Vagina (tissue), 2 donors: ENCODE data around the gene BTD.

Source experiments
- POLR2AphosphoS5 ChIP-seq, 2 donors: sonication (generic); formaldehyde crosslinking; IDR thresholded peaks; one replicate each; pipeline ENCODE4 v1.9.0; 2017; ENCODE audit warnings: antibody characterized with exemption in 2 of 2, mild to moderate bottlenecking in 2 of 2, low read depth in 1 of 2; ENCODE audit not compliant: insufficient read depth in 1 of 2
- TF ChIP-seq, protein P1 (sequence below), 3 experiments: fragments of 450-650 bp in 2 of 3; fragments of 200-600 bp in 1 of 3; sonication (generic) in 1 of 3; IDR thresholded peaks; one replicate each; pipeline ENCODE4 v1.5.1; 2017 to 2019; ENCODE audit warnings: antibody characterized with exemption in 3 of 3, mild to moderate bottlenecking in 2 of 3, moderate library complexity in 2 of 3

DNA sequence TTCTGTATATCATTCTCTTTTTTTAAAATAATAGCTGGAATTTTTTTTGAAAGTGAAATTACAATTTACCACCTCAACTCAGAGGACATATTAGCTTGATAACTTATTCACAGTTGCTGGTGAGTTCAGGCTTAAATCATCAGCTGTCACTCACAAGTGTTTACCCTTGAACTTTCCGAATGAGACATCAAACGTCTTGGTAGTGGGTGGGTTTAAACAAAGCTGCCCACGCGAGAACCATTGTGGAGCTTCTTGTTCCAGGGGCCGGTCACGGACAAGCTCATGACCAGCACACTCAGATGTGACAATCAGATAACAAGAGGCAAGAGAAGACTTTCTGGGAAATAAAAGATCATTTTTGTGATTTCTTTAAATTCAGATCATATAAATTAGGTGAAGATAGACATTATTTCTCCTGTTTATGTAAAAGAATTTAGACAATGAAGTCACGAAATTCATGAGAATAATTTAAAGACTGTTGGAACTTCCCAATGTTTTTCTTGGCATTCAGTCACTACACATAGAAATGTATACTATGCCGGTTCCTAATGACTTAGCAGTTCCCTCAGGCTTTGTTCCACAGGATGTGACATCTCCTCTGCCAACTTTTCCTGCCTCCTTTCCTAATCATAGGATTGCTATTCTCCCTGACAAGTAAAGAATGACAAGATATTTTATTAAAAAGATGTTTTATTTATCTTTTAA, 29.3 kb downstream of the BTD start:
- no peak for TF ChIP-seq POLR2AphosphoS5 (IDR thresholded peaks at IDR 0.05; ENCODE audit: insufficient read depth in 1 of 2, low read depth in 1 of 2)
- TF ChIP-seq, protein P1, sequence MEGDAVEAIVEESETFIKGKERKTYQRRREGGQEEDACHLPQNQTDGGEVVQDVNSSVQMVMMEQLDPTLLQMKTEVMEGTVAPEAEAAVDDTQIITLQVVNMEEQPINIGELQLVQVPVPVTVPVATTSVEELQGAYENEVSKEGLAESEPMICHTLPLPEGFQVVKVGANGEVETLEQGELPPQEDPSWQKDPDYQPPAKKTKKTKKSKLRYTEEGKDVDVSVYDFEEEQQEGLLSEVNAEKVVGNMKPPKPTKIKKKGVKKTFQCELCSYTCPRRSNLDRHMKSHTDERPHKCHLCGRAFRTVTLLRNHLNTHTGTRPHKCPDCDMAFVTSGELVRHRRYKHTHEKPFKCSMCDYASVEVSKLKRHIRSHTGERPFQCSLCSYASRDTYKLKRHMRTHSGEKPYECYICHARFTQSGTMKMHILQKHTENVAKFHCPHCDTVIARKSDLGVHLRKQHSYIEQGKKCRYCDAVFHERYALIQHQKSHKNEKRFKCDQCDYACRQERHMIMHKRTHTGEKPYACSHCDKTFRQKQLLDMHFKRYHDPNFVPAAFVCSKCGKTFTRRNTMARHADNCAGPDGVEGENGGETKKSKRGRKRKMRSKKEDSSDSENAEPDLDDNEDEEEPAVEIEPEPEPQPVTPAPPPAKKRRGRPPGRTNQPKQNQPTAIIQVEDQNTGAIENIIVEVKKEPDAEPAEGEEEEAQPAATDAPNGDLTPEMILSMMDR (IDR thresholded peaks at IDR 0.05): no peak
